ENCODE results near the gene RAB3C.

RAB3C gene

GRCh38 chr5:58731641-58732040 is 148.8 kb downstream of the RAB3C start:
- no peak for DNase-seq (ENCODE audit: low read depth in 2 of 2)

DNA sequence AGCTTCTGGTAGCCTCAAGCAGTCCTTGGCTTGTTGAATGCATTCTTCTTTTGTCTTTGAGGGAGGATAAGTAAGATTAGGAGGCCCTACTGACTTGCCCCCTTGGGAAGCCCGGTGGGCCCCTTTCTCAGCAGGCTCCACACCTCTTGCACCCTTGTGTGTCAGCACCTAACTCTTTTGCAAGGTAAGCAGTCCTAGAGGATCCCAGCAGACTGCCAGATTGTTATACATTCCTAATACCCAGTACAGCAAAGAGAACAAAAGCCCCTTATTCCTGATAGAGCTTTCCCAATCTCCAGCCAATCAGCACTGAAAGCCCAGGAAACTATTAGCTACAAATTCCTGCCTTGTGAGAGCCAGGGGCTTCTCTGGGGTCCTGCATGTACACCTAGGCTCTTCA is 152.8 kb downstream of the RAB3C start:
- no peak for DNase-seq (ENCODE audit: low read depth in 2 of 2)

GRCh38 chr5:58736214-58736613 is 153.3 kb downstream of the RAB3C start:
- no peak for DNase-seq (ENCODE audit: low read depth in 2 of 2)

DNA sequence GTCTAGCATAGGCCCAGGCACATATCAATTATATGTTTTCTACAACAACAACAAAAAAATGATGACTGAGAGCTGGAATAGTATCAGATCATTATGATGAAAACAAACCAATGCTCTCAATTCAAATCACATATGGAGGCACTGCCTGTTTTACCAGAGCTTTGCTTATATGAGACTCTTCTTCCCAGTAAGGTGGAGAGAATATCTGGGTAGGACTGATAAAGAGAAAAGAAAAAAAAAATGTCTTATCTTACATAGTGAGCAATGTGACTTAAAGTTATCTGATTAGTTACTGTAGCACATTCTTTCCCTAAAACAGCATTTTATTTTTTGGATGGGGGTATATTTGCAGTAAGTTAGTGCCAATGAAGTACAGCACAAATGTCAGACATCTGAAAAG is 154.8 kb downstream of the RAB3C start:
- DNase-seq (ENCODE audit: low read depth in 2 of 2): no peak

DNA sequence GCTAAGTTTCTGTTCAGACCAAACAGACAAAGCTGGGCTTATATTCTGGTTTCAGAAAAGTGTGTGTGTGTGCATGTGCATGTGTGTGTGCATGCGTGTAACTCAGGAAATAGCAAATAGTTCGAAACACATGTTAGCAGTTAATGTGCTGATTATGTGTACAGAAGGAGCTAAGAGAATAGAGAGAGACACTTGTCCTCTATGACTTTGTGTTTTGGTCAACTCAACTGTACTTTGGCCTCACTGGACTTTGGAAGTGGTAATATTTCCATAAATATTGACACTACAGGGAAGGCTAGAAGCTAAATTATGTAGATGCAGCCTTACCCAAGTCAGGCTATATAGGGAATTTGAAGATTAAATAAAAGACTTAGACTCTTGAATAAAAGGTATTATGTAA is 155.5 kb downstream of the RAB3C start:
- no peak for DNase-seq (ENCODE audit: low read depth in 2 of 2)

- DNase-seq (ENCODE audit: low read depth in 2 of 2): no peak
Measured at GRCh38 chr5:58739051-58739450, 156.2 kb downstream of the RAB3C start.

DNA sequence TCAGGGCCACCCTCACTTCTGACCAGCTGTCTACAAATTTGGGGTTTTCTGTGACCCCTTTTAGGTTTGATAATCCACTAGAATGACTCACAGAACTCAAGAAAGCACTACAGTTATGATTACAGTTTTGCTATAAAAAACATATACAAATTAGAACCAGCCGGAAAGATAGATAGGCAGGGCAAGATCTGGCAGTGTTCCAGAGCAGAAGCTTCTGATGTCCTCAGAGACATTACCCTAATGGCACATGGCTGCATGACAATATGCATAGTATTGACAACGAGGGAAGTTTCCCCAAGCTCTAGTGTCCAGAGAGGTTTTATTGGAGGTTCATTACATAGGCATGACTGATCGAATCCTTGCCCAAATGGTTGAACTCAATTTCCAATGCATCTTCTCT is 158.1 kb downstream of the RAB3C start:
- no peak for DNase-seq (ENCODE audit: low read depth in 2 of 2)

GRCh38 chr5:58745350-58745749 is 162.5 kb downstream of the RAB3C start:
- no peak for DNase-seq (ENCODE audit: low read depth in 2 of 2)

DNA sequence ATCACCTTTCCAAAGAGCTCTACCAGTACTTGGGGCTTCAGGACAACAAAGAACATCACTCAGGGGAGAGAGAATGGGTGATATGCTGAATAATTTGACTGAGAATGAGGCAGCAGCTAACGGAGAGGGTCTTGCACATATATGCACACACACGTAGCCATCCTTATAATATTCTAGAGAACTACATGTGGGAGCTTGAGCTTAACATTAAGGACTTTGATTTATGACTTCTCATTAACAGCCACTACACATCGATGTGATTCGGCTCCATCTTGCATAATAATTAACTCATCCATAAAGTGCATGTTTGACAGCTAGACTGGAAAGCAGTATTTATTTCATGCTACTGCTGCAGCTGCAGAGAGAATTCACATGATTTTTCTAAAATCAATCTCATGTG is 163.4 kb downstream of the RAB3C start:
- DNase-seq (ENCODE audit: low read depth in 2 of 2): no peak

DNA sequence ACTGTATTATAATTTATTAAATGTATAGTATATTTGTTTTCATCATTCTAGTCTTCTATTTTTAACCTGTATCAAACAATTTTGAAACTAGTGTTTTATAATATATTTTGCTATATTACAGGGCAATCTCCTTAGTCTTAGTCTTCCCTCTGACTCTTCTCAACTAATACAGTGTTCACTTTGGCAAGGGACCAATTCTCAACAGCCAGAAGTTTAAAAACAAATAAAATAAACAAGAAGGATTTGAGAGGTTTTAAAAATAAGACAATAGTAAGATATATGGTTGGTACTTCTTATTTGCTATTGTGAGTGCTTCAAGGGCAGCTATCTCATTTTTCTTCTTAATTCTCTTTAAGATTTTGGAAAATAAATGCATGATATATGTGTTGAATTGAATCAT is 167.2 kb downstream of the RAB3C start:
- no peak for DNase-seq (ENCODE audit: low read depth in 2 of 2)

GRCh38 chr5:58751222-58751837 is 168.5 kb downstream of the RAB3C start:
- no peak for DNase-seq (ENCODE audit: low read depth in 2 of 2)

DNA sequence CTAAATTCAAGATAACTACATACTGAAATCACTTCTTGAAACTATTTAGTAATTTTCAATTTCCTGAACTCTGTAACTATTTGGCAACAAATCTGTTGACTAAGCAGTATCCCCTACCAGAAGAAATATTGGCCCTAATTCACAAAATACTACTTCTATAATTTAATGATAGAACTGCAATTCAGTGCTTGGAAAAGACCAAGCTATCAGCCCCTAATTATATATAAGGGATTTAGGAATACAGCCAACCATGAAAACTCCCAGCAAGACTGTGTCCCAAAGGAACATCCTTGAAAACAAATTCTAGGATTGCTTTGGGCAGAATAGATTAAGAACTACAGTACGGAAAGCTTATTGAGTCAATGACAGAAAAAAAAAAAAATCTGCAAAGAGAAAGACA is 169.2 kb downstream of the RAB3C start:
- no peak for DNase-seq (ENCODE audit: low read depth in 2 of 2)

DNA sequence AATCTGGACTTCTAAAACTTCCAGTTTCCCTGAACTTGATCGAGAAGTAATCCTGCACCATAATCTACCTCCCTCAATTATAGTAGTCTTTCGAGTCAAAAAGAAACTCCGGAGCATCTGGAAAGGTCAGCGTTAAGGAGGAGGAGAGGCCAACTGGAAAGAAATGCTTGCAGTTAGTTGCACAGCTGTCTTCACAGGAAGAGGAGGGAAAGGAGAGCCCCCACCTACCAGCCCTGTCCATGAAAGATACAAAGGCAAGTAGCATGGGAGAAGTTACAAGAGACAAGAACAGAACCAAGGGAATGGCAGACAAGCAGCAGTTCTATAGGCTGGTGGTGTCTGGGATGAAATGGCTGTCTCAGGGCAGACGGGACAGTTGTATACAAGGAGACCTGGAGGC is 170.6 kb downstream of the RAB3C start:
- DNase-seq (ENCODE audit: low read depth in 2 of 2): no peak

- DNase-seq (ENCODE audit: low read depth in 2 of 2): no peak
Measured at GRCh38 chr5:58754250-58754649, 171.4 kb downstream of the RAB3C start.

GRCh38 chr5:58755397-58755796 is 172.5 kb downstream of the RAB3C start:
- no peak for DNase-seq (ENCODE audit: low read depth in 2 of 2)

DNA sequence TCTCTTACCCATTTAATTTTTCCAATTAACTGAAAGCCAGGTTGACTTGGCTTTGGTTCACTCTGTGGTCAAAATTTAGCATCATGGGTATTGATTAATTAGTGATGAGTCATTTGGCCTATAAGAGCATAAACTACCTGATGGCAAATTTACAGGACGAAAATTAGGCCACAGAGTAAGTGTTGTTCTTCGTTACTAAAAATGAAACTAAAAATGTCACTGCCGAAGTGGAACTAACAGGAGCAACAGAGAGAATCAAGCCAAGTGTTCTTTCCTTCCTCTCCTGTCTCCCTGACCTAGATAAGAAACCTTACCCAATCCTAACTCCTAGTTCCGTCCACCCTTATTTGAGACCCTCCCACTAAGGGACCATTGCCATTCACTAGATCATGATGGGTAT is 176.9 kb downstream of the RAB3C start:
- no peak for DNase-seq (ENCODE audit: low read depth in 2 of 2)

- no peak for DNase-seq (ENCODE audit: low read depth in 2 of 2)
Measured at GRCh38 chr5:58760222-58760621, 177.3 kb downstream of the RAB3C start.

DNA sequence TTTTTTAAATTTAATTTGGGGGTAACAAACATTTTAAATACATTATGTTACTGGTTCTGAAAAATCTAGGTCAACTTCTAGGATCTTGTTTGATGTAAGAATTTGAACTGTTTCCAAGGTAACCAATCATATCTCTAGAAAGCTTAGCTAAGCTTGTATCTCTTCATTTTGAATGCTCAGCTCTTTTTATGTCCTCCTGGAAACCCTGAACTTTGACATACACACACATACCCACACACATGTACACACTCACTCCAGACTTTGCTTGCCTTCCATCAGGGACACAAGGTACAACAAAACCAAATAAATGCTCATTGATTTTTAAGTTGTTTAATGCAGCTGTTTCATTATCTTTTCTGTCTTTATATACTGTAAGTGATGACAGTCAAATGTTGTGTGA is 178.5 kb downstream of the RAB3C start:
- no peak for DNase-seq (ENCODE audit: low read depth in 2 of 2)

- no peak for DNase-seq (ENCODE audit: low read depth in 2 of 2)
Measured at GRCh38 chr5:58763390-58763789, 180.5 kb downstream of the RAB3C start.

- no peak for DNase-seq (ENCODE audit: low read depth in 2 of 2)
Measured at GRCh38 chr5:58764199-58764598, 181.3 kb downstream of the RAB3C start.

GRCh38 chr5:58765058-58765457 is 182.2 kb downstream of the RAB3C start:
- no peak for DNase-seq (ENCODE audit: low read depth in 2 of 2)

DNA sequence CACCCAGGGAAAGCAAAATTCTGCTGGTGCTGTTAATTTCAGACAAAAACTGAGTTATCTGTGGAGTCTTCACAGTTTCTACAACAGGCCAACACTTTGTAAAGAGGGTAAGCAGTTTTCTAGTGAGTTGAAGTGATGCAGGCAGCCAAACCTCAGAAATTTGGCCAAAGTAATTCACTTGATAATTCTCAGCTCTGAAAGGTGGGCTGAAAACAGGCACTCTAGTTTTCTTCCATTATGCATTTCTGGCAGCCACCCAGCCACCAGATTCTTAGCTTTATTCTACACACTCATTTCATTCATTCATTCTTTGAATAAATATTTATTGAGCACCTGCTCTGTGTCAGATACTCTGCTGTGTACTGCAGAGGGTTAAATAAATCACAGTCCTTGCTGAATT is 184.2 kb downstream of the RAB3C start:
- DNase-seq (ENCODE audit: low read depth in 2 of 2): no peak

- DNase-seq (ENCODE audit: low read depth in 2 of 2): no peak
Measured at GRCh38 chr5:58770136-58770535, 187.3 kb downstream of the RAB3C start.

GRCh38 chr5:58771796-58772195 is 188.9 kb downstream of the RAB3C start:
- DNase-seq (ENCODE audit: low read depth in 2 of 2): no peak
